GM12873 (cell line): ENCODE measurements around the gene SNF8.

Source experiments
- TF ChIP-seq, protein P1 (sequence below): IDR thresholded peaks from 2 replicates; pipeline ENCODE4 v1.5.1; 2012; ENCODE audit warnings: low read depth, mild to moderate bottlenecking, moderate library complexity, low read length, control low read depth; ENCODE audit not compliant: insufficient read depth; ENCODE audit errors: missing control alignments

SNF8 gene, protein sequence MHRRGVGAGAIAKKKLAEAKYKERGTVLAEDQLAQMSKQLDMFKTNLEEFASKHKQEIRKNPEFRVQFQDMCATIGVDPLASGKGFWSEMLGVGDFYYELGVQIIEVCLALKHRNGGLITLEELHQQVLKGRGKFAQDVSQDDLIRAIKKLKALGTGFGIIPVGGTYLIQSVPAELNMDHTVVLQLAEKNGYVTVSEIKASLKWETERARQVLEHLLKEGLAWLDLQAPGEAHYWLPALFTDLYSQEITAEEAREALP

DNA sequence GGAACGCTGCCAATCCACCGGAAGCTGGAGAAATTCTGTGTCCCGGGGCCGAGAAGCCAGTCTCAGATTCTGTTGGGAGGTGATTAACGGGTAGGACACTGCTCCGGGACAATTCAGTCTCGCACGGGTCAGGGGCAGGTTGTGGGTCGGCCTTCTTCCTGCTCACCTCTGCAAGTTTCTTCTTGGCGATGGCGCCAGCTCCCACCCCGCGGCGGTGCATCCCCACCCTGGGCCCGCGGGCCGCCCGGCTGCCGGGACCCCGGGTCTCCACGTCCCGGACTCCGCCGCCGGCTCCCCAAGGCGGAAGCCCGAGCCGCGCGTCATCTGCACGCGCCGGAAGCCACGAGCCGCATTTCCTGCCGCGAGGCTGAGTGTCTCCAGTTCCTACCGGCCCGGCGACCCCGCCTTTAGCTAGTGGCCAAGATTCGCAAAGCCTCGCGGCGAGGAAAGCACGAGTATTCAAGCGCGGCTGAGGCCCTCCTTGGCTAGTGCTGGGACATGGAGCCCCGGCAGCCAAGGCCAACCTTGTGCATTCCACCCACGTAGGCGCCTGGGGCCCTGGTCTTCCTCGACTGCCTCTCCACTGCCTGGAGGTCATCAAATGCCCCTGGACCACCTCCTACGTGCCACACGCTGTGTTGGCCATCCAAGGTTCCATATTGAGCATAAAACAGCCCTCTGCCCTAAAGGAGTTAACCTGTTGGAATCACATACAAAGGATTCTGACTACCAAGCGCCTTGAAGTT is at the start of gene SNF8:
Gene SNF8, minus strand, starts transcription at position 328 of the 746 bp plus-strand sequence. Its CDS starts 108 bp downstream, at position 220.
- TF ChIP-seq, protein P1, sequence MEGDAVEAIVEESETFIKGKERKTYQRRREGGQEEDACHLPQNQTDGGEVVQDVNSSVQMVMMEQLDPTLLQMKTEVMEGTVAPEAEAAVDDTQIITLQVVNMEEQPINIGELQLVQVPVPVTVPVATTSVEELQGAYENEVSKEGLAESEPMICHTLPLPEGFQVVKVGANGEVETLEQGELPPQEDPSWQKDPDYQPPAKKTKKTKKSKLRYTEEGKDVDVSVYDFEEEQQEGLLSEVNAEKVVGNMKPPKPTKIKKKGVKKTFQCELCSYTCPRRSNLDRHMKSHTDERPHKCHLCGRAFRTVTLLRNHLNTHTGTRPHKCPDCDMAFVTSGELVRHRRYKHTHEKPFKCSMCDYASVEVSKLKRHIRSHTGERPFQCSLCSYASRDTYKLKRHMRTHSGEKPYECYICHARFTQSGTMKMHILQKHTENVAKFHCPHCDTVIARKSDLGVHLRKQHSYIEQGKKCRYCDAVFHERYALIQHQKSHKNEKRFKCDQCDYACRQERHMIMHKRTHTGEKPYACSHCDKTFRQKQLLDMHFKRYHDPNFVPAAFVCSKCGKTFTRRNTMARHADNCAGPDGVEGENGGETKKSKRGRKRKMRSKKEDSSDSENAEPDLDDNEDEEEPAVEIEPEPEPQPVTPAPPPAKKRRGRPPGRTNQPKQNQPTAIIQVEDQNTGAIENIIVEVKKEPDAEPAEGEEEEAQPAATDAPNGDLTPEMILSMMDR: no peak

DNA sequence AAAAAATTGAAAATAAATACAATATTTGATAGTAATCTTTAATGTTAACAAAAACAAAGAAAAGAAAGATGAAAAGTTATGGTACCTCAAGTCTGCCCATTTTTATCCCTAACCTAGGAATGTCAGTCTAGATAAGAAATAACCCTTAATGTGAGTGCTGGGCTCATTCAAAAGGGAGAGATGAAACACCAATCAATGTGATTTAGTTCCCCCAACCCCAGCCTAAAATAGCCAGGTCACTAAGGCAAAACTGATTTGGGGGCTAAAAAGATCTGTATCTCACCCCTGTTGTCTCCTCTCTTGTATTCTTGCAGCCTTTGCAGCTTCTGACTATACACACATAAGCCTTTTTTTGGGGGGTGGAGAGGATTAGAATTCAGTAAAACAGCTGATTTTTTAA is 49.3 kb upstream of the SNF8 start:
- TF ChIP-seq, protein P1: no peak

DNA sequence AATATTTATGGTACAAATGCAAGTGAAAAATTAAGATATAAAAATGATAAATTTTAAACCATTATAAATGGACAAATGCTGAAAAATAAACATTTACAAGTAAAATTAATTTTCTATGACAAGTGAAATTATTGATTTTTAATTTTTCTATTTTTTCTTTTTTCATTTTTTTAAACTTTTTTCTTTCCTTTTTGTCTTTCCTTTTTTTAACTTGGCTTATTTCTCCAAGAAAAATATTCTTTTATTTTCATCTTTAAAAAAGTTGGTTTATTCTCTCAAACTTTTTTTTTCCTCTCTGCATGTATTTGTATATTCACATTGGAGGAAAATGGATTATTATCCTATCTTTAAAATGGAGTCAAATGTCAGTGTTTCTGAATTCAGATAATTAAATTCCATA is 48.7 kb upstream of the SNF8 start:
- TF ChIP-seq, protein P1: no peak

DNA sequence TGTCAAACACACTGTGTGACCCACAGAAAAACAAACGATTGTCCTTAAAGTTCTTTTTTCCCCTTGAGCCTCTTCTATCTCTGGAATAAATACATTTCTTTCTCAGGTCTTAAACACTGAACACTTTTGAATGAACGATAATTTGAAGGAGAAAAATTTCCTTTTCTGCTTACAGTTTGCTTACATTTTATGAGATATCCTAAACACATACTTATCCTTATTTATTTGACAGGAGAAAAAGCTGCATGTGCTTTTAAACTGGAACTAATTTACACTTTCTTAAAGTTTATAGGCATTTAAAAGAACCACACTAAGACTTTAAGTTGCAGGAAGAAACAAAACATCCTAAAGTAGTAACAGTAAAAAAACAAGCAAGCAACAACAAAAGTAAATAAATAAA is 47.8 kb upstream of the SNF8 start:
- TF ChIP-seq, protein P1: no peak

DNA sequence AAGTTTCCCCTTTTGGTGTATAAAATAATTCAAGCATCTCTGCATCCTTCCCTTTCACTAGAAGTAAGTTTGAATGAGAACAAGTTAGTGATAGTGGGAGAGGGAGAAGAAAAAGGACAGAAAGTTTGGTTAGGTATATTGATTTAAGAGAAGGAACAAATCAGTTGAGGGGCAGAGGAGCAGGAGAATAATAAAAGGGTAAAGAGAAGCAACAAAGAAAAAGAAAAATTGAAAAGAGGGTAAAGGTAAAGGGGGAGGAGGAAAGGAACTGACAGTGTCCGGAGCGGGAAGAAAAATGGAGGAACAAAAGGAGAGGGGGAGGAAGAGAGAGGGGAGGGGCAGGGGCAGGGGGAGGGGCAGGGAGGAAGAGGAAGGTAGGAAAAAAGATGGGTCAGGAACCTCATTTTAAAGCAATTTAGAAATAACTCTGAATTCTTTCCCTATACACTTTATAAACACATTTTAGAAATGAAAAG is 46.3 kb upstream of the SNF8 start:
- TF ChIP-seq, protein P1: no peak

DNA sequence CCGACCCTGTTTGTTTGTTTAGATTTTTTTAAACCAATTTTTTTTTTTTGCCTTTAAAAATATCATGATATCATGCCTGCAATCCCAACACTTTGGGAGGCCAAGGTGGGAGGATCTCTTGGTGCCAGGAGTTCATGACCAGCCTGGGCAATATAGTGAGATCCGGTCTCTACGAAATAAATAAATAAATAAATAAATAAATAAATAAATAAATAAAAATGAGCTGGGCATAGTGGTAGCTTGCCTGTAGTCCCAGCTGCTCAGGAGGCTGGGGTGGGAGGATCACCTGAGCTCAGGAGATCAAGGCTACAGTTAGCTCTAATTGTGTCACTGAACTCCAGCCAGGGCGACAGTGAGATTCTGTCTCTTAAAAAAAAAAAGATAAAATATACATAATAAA is 44.5 kb upstream of the SNF8 start:
- TF ChIP-seq, protein P1: no peak

DNA sequence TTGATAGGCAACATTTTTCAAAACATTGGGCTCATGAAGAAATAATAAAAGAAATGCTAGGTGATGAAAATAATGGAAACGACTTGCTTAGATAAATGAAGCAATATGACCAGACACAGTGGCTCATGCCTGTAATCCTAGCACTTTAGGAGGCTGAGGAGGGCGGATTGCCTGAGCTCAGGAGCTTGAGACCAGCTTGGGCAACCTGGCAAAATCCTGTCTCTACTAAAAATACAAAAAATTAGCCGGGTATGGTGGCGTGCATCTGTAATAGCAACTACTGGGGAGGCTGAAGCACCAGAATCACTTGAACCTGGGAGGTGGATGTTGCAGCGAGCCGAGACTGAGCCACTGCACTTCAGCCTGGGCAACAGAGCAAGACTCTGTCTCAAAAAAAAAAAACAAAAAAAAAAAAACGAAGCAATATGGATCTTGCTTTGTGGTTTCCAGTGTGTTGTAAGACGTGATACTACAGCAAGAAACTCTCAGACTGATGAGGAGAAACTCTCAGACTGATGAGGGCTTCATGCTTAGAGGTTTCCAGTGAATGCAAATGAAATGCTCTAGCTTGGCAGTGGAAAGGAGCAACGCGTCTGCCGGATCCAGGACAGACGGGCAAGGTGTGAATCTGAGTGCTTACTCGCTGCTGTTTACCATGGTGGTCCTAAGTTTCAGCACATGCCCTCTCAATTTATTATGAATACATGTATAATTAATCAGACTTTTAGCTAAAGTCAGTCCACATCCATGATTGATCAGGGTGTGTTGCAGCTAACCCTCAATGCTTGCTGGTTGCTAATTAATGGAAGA is 41.0 kb upstream of the SNF8 start:
- TF ChIP-seq, protein P1: no peak
